ENCODE measurements around the gene COL10A1. TPM values are rescaled to one million over a fixed set of nuclear protein-coding genes. Genes with fewer than 3 reads are reported as not detected.

Gene COL10A1
- total RNA-seq, 1 donor from 2014 or later = not detected

DNA sequence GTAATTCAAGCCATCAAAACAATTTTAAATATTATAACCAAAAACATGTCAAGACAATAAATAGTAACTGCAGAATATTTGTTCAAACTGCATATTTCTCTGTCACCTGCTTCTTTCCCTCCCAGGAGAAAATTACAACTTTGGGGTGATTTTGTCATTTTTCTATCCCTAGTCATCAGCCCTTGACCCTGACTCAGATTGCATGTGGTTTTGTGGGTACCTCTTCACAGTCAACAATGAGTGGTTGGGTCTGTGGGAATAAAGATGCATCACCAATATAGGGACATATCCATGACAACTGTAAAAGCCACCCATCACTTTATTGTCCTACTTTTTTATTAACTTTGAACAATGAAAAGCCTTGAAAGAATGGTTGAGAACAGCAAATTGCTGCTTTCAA lies 7.3 kb downstream of the COL10A1 start:
- TF ChIP-seq, protein P1, sequence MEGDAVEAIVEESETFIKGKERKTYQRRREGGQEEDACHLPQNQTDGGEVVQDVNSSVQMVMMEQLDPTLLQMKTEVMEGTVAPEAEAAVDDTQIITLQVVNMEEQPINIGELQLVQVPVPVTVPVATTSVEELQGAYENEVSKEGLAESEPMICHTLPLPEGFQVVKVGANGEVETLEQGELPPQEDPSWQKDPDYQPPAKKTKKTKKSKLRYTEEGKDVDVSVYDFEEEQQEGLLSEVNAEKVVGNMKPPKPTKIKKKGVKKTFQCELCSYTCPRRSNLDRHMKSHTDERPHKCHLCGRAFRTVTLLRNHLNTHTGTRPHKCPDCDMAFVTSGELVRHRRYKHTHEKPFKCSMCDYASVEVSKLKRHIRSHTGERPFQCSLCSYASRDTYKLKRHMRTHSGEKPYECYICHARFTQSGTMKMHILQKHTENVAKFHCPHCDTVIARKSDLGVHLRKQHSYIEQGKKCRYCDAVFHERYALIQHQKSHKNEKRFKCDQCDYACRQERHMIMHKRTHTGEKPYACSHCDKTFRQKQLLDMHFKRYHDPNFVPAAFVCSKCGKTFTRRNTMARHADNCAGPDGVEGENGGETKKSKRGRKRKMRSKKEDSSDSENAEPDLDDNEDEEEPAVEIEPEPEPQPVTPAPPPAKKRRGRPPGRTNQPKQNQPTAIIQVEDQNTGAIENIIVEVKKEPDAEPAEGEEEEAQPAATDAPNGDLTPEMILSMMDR (IDR thresholded peaks at IDR 0.05; ENCODE audit: insufficient read depth, low read length, severe bottlenecking) = no peak
- FAIRE-seq = no peak
- Histone ChIP-seq H3K27me3 (ENCODE audit: control insufficient read depth, insufficient read depth, low read length) (no peaks in the 10 kb centered on the region), H3K4me3 (ENCODE audit: low read depth, low read length) (no peak overlapping the region), H3K36me3 (ENCODE audit: control insufficient read depth, insufficient read depth, low read length) (peaks cover 2% of the 10 kb centered on the region)
- no peak for DNase-seq (ENCODE audit: low read depth)

DNA sequence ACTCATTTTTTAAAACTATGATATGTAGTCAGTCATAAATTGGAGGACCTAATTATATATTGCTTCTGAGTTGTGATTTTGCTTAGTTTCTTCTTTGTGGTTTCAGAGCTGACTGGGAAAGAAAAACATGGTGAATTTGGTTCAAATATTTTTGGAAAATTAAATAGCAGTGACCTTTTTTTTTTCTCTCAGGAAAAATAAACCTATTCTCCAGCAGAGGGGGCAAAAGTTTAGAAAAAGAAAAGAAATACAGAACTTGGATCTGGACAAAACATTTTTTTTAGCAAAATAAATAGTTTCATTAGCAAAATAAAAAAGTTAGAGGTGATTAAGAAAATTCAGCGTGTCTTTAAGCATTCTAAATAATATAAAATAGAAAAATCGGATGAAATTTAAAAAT lies 10.2 kb downstream of the COL10A1 start:
- no peak for FAIRE-seq
- Histone ChIP-seq H3K4me3 (ENCODE audit: low read depth, low read length) (no peak overlapping the region), H3K36me3 (ENCODE audit: control insufficient read depth, insufficient read depth, low read length) (peaks cover 5% of the 10 kb centered on the region), H3K27me3 (ENCODE audit: control insufficient read depth, insufficient read depth, low read length) (no peaks in the 10 kb centered on the region)
- TF ChIP-seq, protein P1 (IDR thresholded peaks at IDR 0.05; ENCODE audit: insufficient read depth, low read length, severe bottlenecking) = no peak
- DNase-seq (ENCODE audit: low read depth) = no peak

DNA sequence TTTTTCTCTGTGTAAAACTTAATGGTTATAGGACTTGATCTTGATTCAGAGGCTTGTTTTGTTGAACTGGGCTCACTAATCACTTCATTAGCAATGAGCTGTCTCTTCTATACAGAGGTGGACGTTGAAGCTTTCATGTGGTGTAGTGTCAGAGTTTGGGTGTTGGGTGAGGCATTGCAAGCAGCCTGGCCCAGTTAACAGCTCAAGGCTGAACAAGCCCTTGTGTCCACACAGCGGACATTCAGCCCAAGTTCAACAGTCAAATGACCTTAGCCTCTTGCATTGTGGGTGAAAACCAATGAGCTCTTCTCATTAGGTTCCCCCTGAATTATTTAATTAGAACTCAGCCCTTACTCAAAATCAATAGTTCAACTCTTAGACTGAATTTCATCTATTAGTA lies 12.5 kb downstream of the COL10A1 start:
- H3K4me3 ChIP-seq (ENCODE audit: low read depth, low read length) = no peak overlapping the region
- TF ChIP-seq, protein P1 (IDR thresholded peaks at IDR 0.05; ENCODE audit: insufficient read depth, low read length, severe bottlenecking) = no peak
- DNase-seq (ENCODE audit: low read depth) (no peak), FAIRE-seq (no peak)
- H3K36me3 ChIP-seq (ENCODE audit: control insufficient read depth, insufficient read depth, low read length) = peaks cover 9% of the 10 kb centered on the region
- no peaks in the 10 kb centered on the region for H3K27me3 ChIP-seq (ENCODE audit: control insufficient read depth, insufficient read depth, low read length)

DNA sequence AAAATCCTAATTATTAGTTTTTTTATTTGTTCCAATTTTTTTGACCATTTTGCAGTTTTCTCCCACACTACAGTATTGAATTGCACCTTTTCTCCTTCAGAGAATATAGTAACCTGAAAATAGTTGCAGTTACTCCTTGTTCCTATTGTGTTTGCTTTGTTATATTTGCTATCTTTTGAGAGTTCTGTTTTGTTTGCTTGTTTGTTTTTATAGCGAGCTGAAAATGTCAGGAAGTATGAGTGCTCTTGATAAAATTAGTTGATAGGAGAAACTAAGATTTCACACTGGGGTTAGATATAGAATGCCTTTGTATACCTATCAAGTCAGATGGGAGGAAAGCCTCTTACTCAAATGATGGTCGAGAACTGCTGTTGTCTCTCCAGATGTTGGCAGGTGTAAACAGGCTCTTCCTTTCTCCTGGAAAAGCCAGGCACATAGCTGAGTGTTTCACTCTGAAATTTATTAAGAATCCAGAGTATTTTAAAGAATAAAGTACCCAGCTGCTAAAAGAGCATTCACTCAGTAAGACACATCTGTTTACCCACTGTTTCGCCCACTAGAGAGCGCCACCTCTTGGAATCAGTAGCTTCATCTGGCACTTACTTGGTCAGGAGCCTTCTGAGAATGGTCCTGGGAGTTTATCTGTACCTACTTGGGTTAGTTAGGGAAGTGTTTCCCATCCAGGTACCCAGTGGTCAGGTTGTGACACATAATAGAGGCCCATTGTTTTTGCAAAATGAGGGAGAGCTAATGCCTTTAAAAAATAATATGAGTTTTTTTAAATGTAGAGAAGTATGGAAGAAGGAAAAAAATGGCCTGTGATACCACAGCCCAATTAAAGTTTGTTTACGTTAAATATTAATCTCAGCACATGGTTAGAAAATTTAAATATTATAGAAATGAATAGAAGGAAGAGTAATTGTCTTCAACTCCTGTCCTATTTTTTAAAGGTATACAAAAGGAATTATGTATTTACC lies 14.1 kb downstream of the COL10A1 start:
- no peak overlapping the region for H3K4me3 ChIP-seq (ENCODE audit: low read depth, low read length)
- DNase-seq (ENCODE audit: low read depth) (peak; percentile 59), FAIRE-seq (no peak)
- peaks cover 9% of the 10 kb centered on the region for H3K36me3 ChIP-seq (ENCODE audit: control insufficient read depth, insufficient read depth, low read length)
- TF ChIP-seq, protein P1 (IDR thresholded peaks at IDR 0.05; ENCODE audit: insufficient read depth, low read length, severe bottlenecking) = peak; percentile 73
- no peaks in the 10 kb centered on the region for H3K27me3 ChIP-seq (ENCODE audit: control insufficient read depth, insufficient read depth, low read length)

DNA sequence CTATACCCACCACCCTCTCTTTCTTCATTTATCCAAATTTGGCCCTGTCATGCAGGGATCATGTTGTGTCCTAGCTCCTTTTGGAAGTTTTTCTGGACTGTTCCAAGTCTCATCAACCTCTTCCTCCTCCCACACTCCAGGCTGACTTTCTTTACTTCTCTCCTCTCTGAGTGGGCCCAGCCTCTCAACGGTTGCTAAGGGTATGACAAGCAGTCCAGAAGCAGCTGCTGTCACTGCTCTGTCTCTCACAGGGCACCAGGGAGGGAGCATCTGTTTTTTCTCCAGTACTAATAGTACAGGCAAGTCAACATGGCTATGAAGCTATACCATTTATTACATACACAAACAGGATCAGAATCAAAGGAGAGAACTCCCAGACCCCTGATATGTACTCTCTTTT lies 17.1 kb downstream of the COL10A1 start:
- peaks cover 9% of the 10 kb centered on the region for H3K36me3 ChIP-seq (ENCODE audit: control insufficient read depth, insufficient read depth, low read length)

More for the DNA sequence above, 17.1 kb downstream of the COL10A1 start:
- TF ChIP-seq, protein P1 (IDR thresholded peaks at IDR 0.05; ENCODE audit: insufficient read depth, low read length, severe bottlenecking) = no peak
- FAIRE-seq (no peak), DNase-seq (ENCODE audit: low read depth) (no peak)
- Histone ChIP-seq H3K4me3 (ENCODE audit: low read depth, low read length) (no peak overlapping the region), H3K27me3 (ENCODE audit: control insufficient read depth, insufficient read depth, low read length) (no peaks in the 10 kb centered on the region)

All from bronchial epithelial cell (primary cell).